ENCODE data around the gene FXYD1.
A peak's percentile ranks its signal among the peaks of the same experiment; 100 is the strongest.

FXYD1 gene

DNA sequence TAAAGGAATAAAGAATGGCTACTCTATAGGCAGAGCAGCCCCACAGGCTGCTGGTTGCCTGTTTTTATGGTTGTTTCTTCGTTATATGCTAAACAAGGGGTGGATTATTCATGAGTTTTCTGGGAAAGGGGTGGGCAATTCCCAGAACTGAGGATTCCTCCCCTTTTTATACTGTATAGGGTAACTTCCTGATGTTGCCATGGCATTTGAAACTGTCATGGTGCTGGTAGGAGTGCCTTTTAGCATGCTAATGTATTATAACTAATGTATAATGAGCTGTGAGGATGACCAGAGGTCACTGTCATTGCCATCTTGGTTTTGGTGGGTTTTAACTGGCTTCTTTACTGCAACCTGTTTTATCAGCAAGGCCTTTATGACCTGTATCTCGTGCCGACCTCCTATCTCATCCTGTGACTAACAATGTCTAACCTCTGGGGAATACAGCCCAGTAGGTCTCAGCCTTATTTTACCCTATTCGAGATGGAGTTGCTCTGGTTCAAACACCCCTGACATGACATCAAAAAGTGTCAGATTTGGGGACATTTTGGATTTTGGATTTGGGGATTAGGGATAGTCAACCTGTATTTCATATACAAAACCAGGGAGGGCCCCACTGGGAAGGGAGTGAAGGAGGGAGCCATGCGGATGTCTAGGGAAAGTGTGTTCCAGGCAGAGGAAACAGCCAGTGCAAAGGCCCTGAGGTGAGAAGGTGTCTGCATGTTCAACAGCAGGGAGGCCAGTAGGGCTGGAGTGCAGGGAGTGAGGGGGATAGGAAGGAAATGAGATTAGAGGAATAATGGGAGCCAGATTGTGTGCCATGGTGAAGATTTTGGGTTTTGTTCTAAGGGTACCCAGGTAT lies 26.8 kb downstream of the FXYD1 start:
- DNase-seq, result no peak

DNA sequence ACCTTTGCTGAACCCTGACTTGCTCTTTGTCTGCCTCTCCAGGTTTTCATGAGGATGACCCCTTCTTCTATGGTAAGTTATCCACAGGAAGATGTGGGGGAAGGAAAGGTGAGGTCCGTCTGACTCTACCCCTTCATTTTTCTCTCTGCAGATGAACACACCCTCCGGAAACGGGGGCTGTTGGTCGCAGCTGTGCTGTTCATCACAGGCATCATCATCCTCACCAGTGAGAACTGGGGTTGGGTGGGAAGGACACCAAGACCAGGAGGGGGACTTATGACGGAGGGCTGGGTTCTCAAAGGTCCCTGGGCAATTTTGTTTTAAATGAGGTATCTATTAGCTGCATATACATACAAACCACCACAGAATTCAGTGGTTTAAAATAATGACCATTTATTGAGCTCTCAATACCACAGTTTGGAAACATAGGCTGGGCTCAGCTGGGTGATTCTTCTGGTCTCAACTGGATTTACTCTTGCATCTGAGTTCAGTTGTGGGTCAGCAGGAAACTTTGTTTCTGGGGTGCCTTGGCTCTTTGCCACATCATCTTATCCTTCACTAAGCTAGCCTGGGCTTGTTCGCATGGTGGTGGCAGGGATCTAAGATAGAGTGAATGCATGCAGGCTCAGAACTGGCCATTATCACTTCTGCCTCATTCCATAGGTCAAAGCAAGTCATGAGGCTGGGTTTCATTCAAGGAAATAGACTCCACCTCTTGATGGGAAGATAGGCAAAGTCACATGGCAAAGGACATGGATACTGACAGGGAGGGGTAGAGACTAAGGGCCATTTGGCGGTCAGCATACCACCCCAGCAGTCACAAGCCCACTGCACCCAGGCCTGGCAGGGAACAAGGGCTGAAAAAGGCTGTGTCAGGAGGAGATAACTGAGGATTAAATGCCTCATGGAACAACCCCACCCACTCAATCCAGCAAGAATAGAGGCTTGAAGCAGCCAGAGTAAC lies 27.8 kb downstream of the FXYD1 start:
- DNase-seq, result peak; percentile 7

DNA sequence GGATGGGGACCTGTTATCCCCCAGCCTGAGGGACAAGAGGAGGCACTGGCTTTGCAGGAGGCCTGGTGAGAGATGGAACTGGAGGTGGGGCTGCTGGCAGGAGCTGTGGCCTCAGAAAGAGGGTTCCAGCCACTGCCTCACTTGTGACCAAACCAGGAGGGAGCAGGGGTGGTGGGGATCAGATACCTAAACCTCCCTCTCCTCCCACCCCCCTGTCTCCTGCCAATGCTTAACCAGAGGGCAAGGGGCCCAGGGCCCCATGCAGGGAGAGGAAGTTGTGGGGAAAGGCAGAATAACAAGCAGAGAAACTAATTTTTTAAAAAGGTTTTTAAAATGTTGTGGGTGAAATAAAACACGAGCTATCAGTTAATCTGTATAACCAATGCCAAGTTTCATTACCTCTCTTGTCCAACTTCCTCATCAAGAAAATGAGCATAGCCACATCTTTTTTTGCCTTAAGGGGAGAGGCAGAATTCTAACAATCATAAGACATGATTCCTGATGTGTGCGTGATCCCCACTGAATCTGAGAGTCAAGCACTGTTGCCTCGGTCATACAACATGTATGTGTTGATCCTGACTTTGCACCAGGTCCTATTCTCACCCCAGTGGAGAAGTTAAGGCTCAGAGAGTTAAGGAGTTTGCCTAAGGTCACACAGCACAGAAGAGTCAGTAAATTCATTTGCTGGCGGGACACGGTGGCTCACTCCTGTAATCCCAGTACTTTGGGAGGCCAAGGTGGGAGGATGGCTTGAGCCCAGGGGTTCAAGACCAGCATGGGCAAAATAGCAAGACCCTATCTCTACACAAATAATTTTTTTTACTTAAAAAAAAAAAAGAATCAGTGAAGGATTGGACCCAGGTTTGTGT lies 28.9 kb downstream of the FXYD1 start:
- DNase-seq, result peak; percentile 18

DNA sequence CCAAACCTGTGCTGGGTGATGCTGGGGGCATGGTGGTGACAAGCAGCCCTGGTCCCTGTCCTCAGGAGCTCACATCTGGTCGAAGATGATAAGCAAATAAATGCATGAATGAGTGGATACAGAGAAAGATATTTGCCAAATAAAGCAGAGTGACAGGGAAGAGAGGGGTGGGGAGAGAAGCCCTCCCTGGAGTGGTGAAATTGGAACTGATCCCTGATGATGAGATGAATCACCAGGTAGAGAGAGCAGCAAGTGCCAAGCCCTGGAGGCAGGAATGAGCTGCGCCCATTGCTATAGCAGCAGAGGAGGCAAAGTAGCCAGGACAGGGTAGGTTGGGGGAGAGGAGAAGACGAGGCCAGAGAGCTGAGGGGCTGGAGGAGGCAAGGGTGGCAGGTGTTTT lies 29.6 kb downstream of the FXYD1 start:
- peak; percentile 59 for DNase-seq

DNA sequence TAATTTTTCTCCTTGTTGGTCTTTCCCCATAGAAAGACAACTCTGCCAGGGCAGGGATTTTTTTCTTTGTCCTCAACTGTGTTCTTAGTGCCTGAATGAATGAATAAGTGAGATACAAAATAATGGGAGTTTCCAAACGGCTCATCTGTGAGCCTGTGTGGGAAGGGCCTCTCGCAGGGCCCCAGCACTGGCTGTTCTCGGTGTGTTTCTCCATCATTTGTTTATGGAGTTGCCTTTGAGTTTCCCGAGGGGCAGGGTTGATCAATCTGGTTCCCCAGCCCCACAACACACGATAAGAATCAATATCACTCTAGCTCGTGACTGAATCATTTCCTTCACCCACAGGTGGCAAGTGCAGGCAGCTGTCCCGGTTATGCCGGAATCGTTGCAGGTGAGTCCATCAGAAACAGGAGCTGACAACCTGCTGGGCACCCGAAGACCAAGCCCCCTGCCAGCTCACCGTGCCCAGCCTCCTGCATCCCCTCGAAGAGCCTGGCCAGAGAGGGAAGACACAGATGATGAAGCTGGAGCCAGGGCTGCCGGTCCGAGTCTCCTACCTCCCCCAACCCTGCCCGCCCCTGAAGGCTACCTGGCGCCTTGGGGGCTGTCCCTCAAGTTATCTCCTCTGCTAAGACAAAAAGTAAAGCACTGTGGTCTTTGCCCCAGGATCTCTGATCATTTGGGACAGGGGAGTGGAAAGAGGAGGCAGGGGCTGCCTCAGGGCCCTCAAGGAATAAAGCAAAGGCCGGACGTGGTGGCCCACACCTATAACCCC lies 30.8 kb downstream of the FXYD1 start:
- peak; percentile 27 for DNase-seq

GRCh38 chr19:35170359-35171061 lies 31.9 kb downstream of the FXYD1 start:
- peak; percentile 9 for DNase-seq

GRCh38 chr19:35171730-35172129 lies 33.1 kb downstream of the FXYD1 start:
- peak; percentile 2 for DNase-seq

- DNase-seq, result peak; percentile 7
Measured at GRCh38 chr19:35174226-35174625, 35.6 kb downstream of the FXYD1 start.

DNA sequence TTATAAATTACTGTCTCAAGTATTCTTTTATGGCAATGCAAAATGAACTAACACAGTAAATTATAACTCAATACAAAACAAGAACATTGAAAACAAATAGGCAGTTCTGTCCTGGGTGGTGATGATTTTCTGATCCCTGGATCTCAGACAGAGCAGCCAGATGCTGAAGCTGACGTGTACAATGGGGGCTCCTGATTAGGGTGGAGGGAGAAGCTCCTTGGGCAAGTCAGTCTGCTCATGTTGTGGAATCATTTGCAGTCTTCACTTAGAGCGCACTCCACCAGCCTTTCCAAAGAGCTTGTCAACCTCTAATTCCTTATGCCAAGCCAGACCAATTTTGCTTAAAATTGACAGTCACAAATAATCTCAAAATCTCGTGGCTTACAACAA lies 37.6 kb downstream of the FXYD1 start:
- DNase-seq, result peak; percentile 31

- peak; percentile 2 for DNase-seq
Measured at GRCh38 chr19:35177377-35178274, 39.0 kb downstream of the FXYD1 start.

DNA sequence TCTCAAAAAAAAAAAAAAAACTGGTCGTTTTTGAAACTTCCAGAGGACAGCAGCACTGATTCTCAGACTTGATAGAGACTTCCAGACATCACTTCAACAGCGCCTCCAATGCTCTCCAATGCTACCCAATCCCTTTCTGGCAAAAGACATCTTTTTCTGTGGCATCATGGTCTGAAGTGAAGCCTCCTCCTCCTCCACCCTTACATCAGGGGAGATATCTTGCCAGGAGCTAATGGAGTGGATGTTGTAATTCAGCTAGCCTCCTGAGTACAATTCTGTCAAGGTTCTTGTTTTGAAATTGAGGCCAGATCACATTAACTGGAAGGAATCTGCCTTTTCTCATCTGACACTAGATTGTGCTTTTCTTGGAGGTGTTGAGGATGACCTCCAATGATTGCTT lies 40.1 kb downstream of the FXYD1 start:
- DNase-seq, result peak; percentile 4

- DNase-seq, result peak; percentile 5
Measured at GRCh38 chr19:35179830-35180229, 41.2 kb downstream of the FXYD1 start.

DNA sequence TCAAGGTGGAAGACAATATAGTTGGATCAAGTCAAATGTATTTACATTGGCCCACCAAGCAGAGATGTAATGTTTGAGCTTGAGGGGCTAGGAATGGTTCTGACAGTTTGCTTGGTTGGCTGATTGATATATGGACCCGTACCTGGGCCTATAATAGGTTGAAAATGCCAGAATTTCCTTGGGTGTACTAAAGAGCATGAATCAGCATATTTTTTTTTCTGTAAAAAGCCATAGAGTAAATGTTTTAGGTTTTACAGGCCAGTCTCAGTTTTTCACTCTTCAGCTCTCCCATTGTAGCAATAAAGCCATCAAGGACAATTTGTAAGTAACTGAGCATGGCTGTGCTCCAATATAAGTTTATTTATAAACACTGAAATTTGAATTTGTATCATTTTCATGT lies 42.8 kb downstream of the FXYD1 start:
- DNase-seq, result no peak

DNA sequence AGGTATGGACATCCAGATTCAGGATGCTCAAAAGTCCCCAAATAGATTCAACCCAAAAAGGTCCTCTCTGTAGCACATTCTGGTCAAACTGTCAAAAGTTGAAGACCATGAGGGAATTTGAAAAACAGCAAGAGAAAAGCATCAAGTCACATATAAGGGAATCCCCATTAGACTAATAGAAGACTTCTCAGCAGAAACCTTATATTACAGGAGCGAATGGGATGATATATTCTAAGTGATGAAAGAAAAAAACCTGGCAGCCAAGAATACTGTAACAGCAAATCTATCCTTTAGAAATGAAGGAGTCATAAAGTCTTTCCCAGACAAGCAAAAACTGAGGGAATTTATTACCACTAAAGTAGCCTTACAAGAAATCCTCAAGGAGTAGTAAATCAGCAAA lies 45.6 kb downstream of the FXYD1 start:
- no peak for DNase-seq

DNA sequence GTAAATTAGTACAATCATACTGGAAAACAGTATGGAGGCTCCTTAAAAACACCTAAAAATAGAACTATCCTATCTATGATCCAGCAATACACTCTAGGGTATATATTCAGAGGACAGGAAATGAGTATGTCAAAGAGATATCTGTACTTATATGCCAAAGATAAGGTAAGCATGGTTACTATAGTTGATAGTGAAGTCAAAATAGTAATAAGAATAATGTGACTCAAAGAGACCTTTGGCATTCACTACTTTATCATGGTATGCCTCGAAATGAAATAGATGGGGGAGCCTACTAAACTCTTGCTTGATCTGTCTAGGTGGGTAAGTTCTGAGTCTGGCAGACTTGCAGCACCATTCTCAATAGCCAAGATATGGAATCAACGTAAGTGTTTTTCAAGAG lies 46.3 kb downstream of the FXYD1 start:
- no peak for DNase-seq
